Naive thymus-derived CD8-positive, alpha-beta T cell (primary cell): ENCODE measurements around the gene COX20. TPM values are rescaled to one million over a fixed set of nuclear protein-coding genes. Genes with fewer than 3 reads are reported as not detected.

Source experiments
- ATAC-seq, 2 donors: fragments of 150-1000 bp; cut with Tn5 transposase in 1 of 2; sonication (Bioruptor Pico), chemical (Tn5 transposase) in 1 of 2; 1 replicate in 1 of 2; 2 replicates in 1 of 2; pipeline ENCODE4 v1.10.0; 2021; ENCODE audit warnings: mild to moderate bottlenecking in 2 of 2, moderate library complexity in 2 of 2
- POLR2A ChIA-PET: fragments of 350-600 bp; sonication (Branson Sonifier 250); formaldehyde crosslinking; loops from one replicate; lab custom pipeline; 2021; ENCODE audit warnings: antibody characterized with exemption; lab: Charles Lee
- DNase-seq, 10 donors: peaks; one replicate each; pipeline versions ENCODE4 v3.0.0 to v3.0.0-alpha.2; 2020 to 2022
- H3K27ac Mint-ChIP-seq, 10 donors: one replicate each; pipeline ENCODE4 v1.8.0; 2020 to 2022; ENCODE audit warnings: mild to moderate bottlenecking in 10 of 10, mixed read lengths in 10 of 10, moderate library complexity in 4 of 10, inconsistent platforms in 1 of 10
- H3K27me3 Mint-ChIP-seq, 5 donors: one replicate each; pipeline ENCODE4 v1.8.0; 2021 to 2022; ENCODE audit warnings: mixed read lengths in 5 of 5
- H3K36me3 Mint-ChIP-seq, 3 donors: one replicate each; pipeline ENCODE4 v1.8.0; 2020 to 2022; ENCODE audit warnings: mixed read lengths in 3 of 3, mild to moderate bottlenecking in 2 of 3, inconsistent platforms in 1 of 3
- H3K4me1 Mint-ChIP-seq, 4 donors: one replicate each; pipeline ENCODE4 v1.8.0; 2021 to 2022; ENCODE audit warnings: mixed read lengths in 4 of 4
- H3K4me3 Mint-ChIP-seq, 10 donors: one replicate each; pipeline ENCODE4 v1.8.0; 2020 to 2022; ENCODE audit warnings: mild to moderate bottlenecking in 10 of 10, mixed read lengths in 10 of 10, moderate library complexity in 6 of 10, inconsistent platforms in 1 of 10
- H3K9me3 Mint-ChIP-seq, 9 donors: one replicate each; pipeline ENCODE4 v1.8.0; 2020 to 2022; ENCODE audit warnings: mixed read lengths in 9 of 9, mild to moderate bottlenecking in 3 of 9, inconsistent platforms in 1 of 9, moderate library complexity in 1 of 9
- polyA plus RNA-seq, 3 donors: library from polyadenylated mRNA; unstranded; fragments of 300-500 nt; fragmentation: Illumina TruSeq; gene quantifications; one replicate each; pipeline ENCODE4 v1.2.3, GENCODE V29; 2021
- total RNA-seq, 8 experiments: library from RNA in 2 of 8; stranded (reverse) in 2 of 8; gene quantifications; one replicate each; pipeline ENCODE4 v1.2.3 and lab custom pipeline; 2021 to 2026

The COX20 gene
- total and polyA plus RNA-seq, 5 experiments from 2014 or later = 31.4 to 52.6 (median 36.8) TPM

- Mint-ChIP-seq H3K27ac (no peak overlapping the region), H3K4me3 (no peak overlapping the region), H3K4me1 (no peaks in the 10 kb centered on the region), H3K27me3 (peaks cover 0 to 1% (median 0%) of the 10 kb centered on the region in 5 donors), H3K9me3 (no peaks in the 10 kb centered on the region), H3K36me3 (no peaks in the 10 kb centered on the region)
- no peak for DNase-seq
- POLR2A ChIA-PET = no interaction called here
- ATAC-seq = no peak
Observed at GRCh38 chr1:244881552-244882280, 46.3 kb downstream of the COX20 start.

GRCh38 chr1:244887281-244887680, 51.8 kb downstream of the COX20 start:
- ATAC-seq (no peak), DNase-seq (no peak)
- H3K27ac Mint-ChIP-seq = no peak overlapping the region
- POLR2A ChIA-PET = no interaction called here
- H3K9me3 Mint-ChIP-seq = no peaks in the 10 kb centered on the region
- H3K4me1 Mint-ChIP-seq = no peaks in the 10 kb centered on the region
- peaks cover 0 to 3% (median 0%) of the 10 kb centered on the region in 3 donors for H3K36me3 Mint-ChIP-seq
- no peak overlapping the region for H3K4me3 Mint-ChIP-seq
- no peaks in the 10 kb centered on the region for H3K27me3 Mint-ChIP-seq

GRCh38 chr1:244893836-244894235, 58.4 kb downstream of the COX20 start:
- no peak for ATAC-seq
- Mint-ChIP-seq H3K4me1 (no peaks in the 10 kb centered on the region), H3K27ac (no peak overlapping the region), H3K4me3 (no peak overlapping the region), H3K9me3 (no peaks in the 10 kb centered on the region), H3K36me3 (no peaks in the 10 kb centered on the region), H3K27me3 (no peaks in the 10 kb centered on the region)
- POLR2A ChIA-PET = no interaction called here
- DNase-seq = no peak

Other genes starting within 250 kb of the COX20 start
- gene DESI2, start 182.5 kb upstream of the COX20 start, total RNA-seq = 10 to 100 TPM; 17.8 to 19.1 TPM
- 10 to 100 TPM; 10.8 to 13.1 (median 12.9) TPM for gene DESI2, start 182.5 kb upstream of the COX20 start, polyA plus RNA-seq
- gene HNRNPU, start 28.9 kb downstream of the COX20 start, total RNA-seq = 100 to 1,000 TPM; 395 to 403 TPM
- 100 to 1,000 TPM; 179 to 392 (median 281) TPM for gene HNRNPU, start 28.9 kb downstream of the COX20 start, polyA plus RNA-seq